GM12878 (cell line): Measurements from ENCODE around the gene LMLN. TPM values are rescaled to one million over a fixed set of nuclear protein-coding genes. Genes with fewer than 3 reads are reported as not detected.

Experiments used
- ATAC-seq: fragments of 200-7000 bp; cut with Tn5 transposase; 3 replicates; pipeline ENCODE4 v1.9.1; 2020; ENCODE audit warnings: mild to moderate bottlenecking, moderate library complexity
- BruUV-seq: library from RNA; stranded (reverse); fragments of 400-500 nt; replicated peaks from 2 replicates; lab custom pipeline; 2021; lab: Mats Ljungman, UMichigan
- CTCF ChIA-PET: fragments of 300-600 bp; sonication (Branson Sonifier 250); formaldehyde crosslinking; extraction: SDS; loops from one replicate; lab custom pipeline; 2021; ENCODE audit warnings: inconsistent platforms; lab: Yijun Ruan, JAX
- POLR2A ChIA-PET: fragments of 350-600 bp; formaldehyde crosslinking; extraction: SDS; loops from one replicate; lab custom pipeline; 2021; ENCODE audit warnings: inconsistent platforms; lab: Charles Lee
- RAD21 ChIA-PET: fragments of 300-600 bp; sonication (Branson Sonifier 250); formaldehyde crosslinking; loops from one replicate; lab custom pipeline; 2023; ENCODE audit warnings: antibody characterized with exemption; ENCODE audit not compliant: unreplicated experiment; lab: Charles Lee
- SMC1A ChIA-PET: fragments of 300-600 bp; sonication (Branson Sonifier 250); formaldehyde crosslinking; loops from one replicate; lab custom pipeline; 2023; ENCODE audit not compliant: unreplicated experiment, uncharacterized antibody; lab: Charles Lee
- DNase-seq: peaks from one replicate; pipeline ENCODE4 v3.0.0-alpha.2; 2011; ENCODE audit warnings: low read depth, low spot score
- FAIRE-seq: peaks from 3 replicates; lab custom pipeline; 2011; peaks lifted over from hg19 to GRCh38; lab: Jason Lieb, UNC
- H2AFZ ChIP-seq: 2 replicates; pipeline ENCODE4 v1.6.0; 2011; ENCODE audit warnings: low read depth, low read length, control low read depth; ENCODE audit not compliant: control insufficient read depth
- H3K27ac ChIP-seq: 2 replicates; pipeline ENCODE4 v1.5.1; 2011; ENCODE audit warnings: control low read depth; ENCODE audit not compliant: control insufficient read depth, insufficient read depth
- H3K27me3 ChIP-seq, 2 experiments: replicated peaks in 1 of 2; 2 replicates each; pipeline versions ENCODE4 v1.6.0 to v1.6.1; 2011; ENCODE audit warnings: low read length in 1 of 2; ENCODE audit not compliant: control insufficient read depth in 2 of 2, insufficient read depth in 2 of 2
- H3K36me3 ChIP-seq, 2 experiments: 2 replicates each; pipeline ENCODE4 v1.5.1; 2011; ENCODE audit warnings: low read length in 1 of 2; ENCODE audit not compliant: control insufficient read depth in 2 of 2, insufficient read depth in 2 of 2
- H3K4me1 ChIP-seq: 2 replicates; pipeline ENCODE4 v1.6.1; 2011; ENCODE audit warnings: mild to moderate bottlenecking, low read length, moderate library complexity, mixed read lengths; ENCODE audit not compliant: control insufficient read depth, insufficient read depth
- H3K4me2 ChIP-seq: 2 replicates; pipeline ENCODE4 v1.6.0; 2011; ENCODE audit warnings: control low read depth; ENCODE audit not compliant: control insufficient read depth, insufficient read depth
- H3K4me3 ChIP-seq: fragments of 200-600 bp; sonication (generic); 2 replicates; pipeline ENCODE4 v1.5.1; 2016
- H3K79me2 ChIP-seq: 2 replicates; pipeline ENCODE4 v1.6.0; 2011; ENCODE audit warnings: low read length; ENCODE audit not compliant: control insufficient read depth, insufficient read depth
- H3K9ac ChIP-seq: 2 replicates; pipeline ENCODE4 v1.8.0; 2011; ENCODE audit warnings: low read length, control low read depth, mixed read lengths; ENCODE audit not compliant: control insufficient read depth, insufficient read depth
- H3K9me3 ChIP-seq: replicated peaks from 3 replicates; pipeline ENCODE4 v1.5.1; 2011; ENCODE audit warnings: mild to moderate bottlenecking, low read length; ENCODE audit not compliant: control insufficient read depth, insufficient read depth
- H4K20me1 ChIP-seq: 2 replicates; pipeline ENCODE4 v1.6.0; 2011; ENCODE audit not compliant: control insufficient read depth, insufficient read depth
- CHD4 ChIP-seq: fragments of 200-600 bp; sonication (generic); IDR thresholded peaks from 2 replicates; pipeline ENCODE4 v1.6.1; 2016; ENCODE audit warnings: mild to moderate bottlenecking
- HDAC2 ChIP-seq: fragments of 200-600 bp; sonication (generic); IDR thresholded peaks from 2 replicates; pipeline ENCODE4 v1.6.1; 2017
- MYB ChIP-seq: fragments of 150-350 bp; IDR thresholded peaks from 2 replicates; pipeline ENCODE4 v1.6.1; 2014; ENCODE audit warnings: mild to moderate bottlenecking, low read depth, low read length, borderline replicate concordance
- NFXL1 ChIP-seq: fragments of 450-650 bp; IDR thresholded peaks from 2 replicates; pipeline ENCODE4 v1.6.1; 2017; ENCODE audit warnings: antibody characterized with exemption, mild to moderate bottlenecking, borderline replicate concordance
- RELB ChIP-seq: fragments of 450-650 bp; IDR thresholded peaks from 2 replicates; pipeline ENCODE4 v1.6.1; 2017; ENCODE audit warnings: low read depth, mild to moderate bottlenecking, moderate library complexity
- ZBTB4 ChIP-seq: fragments of 450-650 bp; formaldehyde crosslinking; IDR thresholded peaks from 2 replicates; pipeline ENCODE4 v1.4.0; 2022; ENCODE audit warnings: mild to moderate bottlenecking, moderate library complexity
- ZNF384 ChIP-seq: IDR thresholded peaks from 2 replicates; pipeline ENCODE4 v1.6.1; 2012; ENCODE audit warnings: low read depth, mild to moderate bottlenecking, low read length, improper control_type of control experiment, borderline replicate concordance
- WGBS: methylation state at CpG from one replicate; pipeline ENCODE4 v1.1.6; 2016; ENCODE audit warnings: low lambda C conversion rate; ENCODE audit not compliant: insufficient replicate concordance, insufficient coverage; ENCODE audit errors: missing lambda C conversion rate; 5-methylcytosine and 5-hydroxymethylcytosine counted together
- in situ Hi-C: fragments of 300-500 bp; cut with MboI; formaldehyde crosslinking; loops from 9 replicates; pipeline ENCODE4 v1.14.3; 2018; ENCODE audit warnings: mixed read lengths
- intact Hi-C: fragments of 100-400 bp; cut with micrococcal nuclease; formaldehyde crosslinking; loops from one replicate; pipeline ENCODE4 v1.14.2; 2022; ENCODE audit not compliant: unreplicated experiment
- polyA plus RNA-seq, 11 experiments: library from polyadenylated mRNA; depleted of rRNA in 4 of 11; unstranded in 6 of 11; stranded (reverse) in 5 of 11; fragments of >200 nt; fragmentation: Nextera tagmentation in 4 of 11; fragmentation: Illumina TruSeq in 1 of 11; extraction: Ambion mirVana in 4 of 11; extraction: Trizol in 1 of 11; gene quantifications; 1 replicate in 1 of 11; 2 replicates in 10 of 11; pipeline versions ENCODE4 v1.2.1 to v1.2.3, GENCODE V29; 2011 to 2016; ENCODE audit warnings: inconsistent platforms in 2 of 11, missing spikeins in 2 of 11, low read depth in 1 of 11
- total RNA-seq, 4 experiments: library from RNA; depleted of rRNA in 3 of 4; stranded (reverse); fragments of >200 nt in 3 of 4; fragmentation: Illumina TruSeq in 1 of 4; extraction: Trizol in 1 of 4; gene quantifications; 2 replicates each; pipeline versions ENCODE4 v1.2.1 to v1.2.3, GENCODE V29; 2013 to 2021

The LMLN gene
- total and polyA plus RNA-seq, 10 of the 15 experiments (the other 5 are each of a cell fraction or from before 2014, with no cell fraction given), result 0.02 to 1.7 (median 0.81) TPM

DNA sequence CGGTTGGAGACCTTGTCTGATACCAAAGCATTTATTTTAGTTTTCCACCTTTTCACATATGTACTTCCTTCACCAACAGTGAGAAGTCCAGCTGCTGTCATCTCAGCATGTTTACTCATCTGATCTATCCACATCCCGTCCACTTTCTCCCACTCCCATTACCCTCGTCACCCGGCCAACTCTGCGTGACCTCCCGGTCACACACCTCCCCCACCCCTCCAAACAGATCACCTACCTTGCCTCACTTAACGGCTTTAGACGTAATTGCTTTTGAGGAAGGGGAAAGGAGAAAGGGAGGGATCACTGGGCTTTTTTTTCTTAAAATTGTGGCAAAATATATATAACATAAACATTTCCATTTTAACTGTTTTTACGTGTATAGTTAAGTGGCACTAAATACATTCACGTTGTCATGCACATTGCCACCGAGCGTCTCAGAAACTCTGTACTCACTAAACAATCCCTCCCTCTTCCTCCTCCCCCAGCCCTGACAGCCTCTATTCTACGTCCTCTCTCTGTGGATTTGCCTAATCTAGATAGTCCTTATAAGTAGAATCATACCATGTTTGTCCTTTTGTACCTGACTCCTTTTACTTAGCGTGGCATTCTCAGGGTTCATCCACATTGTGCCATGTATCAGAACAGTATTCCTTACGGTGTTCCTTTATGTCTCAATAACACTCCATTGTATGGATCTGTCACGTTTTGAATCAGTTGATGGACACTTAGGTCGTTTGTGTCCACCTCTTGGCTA lies 67.2 kb downstream of the LMLN start:
- Histone ChIP-seq H3K36me3 (no peaks in the 10 kb centered on the region), H3K27me3 (no peaks in the 10 kb centered on the region), H3K4me1 (no peaks in the 10 kb centered on the region), H3K9me3 (no peaks in the 10 kb centered on the region), H4K20me1 (no peaks in the 10 kb centered on the region), H3K4me2 (no peak overlapping the region), H2AFZ (no peak overlapping the region), H3K27ac (no peak overlapping the region), H3K9ac (no peak overlapping the region), H3K4me3 (no peak overlapping the region), H3K79me2 (no peaks in the 10 kb centered on the region)
- ATAC-seq (no peak), DNase-seq (no peak), FAIRE-seq (no peak)
- POLR2A ChIA-PET, result no interaction called here
- RAD21 ChIA-PET, result no interaction called here
- in situ Hi-C loops, result no loop called here
- SMC1A ChIA-PET, result no interaction called here
- TF ChIP-seq MYB (no peak), HDAC2 (no peak), RELB (no peak), NFXL1 (no peak), ZBTB4 (CRISPR knock-in tag) (no peak), ZNF384 (no peak), CHD4 (no peak)
- WGBS, result 60% methylated on average over 17 of the region's 17 CpGs
- CTCF ChIA-PET, result interaction anchor here (0.8 kb wide), 1 partner anchor 121 kb away, joined by 3 read pairs; no protein-coding TSS in a partner anchor
- intact Hi-C loops, result no loop called here
- BruUV-seq, result no TSS peak
